Hepatocyte (in vitro differentiated cells): ENCODE data around the gene POU3F1.

Experiments used
- EZH2 ChIP-seq: fragments of 200-600 bp; sonication (generic); IDR thresholded peaks from 2 replicates; pipeline ENCODE4 v1.6.1; 2016; ENCODE audit warnings: antibody characterized with exemption, mild to moderate bottlenecking, borderline replicate concordance
- TF ChIP-seq, protein P1 (sequence below): fragments of 200-600 bp; sonication (generic); IDR thresholded peaks from 2 replicates; pipeline ENCODE4 v1.5.1; 2016; ENCODE audit warnings: antibody characterized with exemption, mild to moderate bottlenecking; ENCODE audit not compliant: poor library complexity

DNA sequence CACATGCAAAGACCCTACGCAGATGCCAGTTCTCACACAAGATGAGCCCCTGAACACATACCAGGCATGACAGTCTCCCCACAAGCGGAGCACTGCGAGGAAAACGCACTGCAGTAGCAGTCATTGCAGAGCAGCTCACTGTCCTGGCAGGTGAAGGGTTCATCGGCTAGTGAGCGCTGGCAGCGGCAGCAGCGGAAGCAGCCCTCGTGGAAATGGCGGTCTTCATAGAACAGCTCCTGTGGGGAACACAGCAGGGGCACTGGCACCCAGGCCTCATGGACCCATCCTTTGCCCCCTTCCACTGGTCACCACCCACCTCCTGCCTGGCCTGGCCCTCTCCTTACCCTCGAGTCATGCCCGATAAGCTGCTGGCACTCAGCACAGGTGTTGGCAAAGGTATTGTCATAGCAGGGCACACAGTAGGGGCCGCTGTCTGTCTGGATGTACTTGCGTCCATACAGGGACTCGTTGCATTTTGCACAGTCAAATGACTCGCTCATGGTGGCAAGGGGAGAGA lies 47.6 kb downstream of the POU3F1 start:
- TF ChIP-seq, protein P1, sequence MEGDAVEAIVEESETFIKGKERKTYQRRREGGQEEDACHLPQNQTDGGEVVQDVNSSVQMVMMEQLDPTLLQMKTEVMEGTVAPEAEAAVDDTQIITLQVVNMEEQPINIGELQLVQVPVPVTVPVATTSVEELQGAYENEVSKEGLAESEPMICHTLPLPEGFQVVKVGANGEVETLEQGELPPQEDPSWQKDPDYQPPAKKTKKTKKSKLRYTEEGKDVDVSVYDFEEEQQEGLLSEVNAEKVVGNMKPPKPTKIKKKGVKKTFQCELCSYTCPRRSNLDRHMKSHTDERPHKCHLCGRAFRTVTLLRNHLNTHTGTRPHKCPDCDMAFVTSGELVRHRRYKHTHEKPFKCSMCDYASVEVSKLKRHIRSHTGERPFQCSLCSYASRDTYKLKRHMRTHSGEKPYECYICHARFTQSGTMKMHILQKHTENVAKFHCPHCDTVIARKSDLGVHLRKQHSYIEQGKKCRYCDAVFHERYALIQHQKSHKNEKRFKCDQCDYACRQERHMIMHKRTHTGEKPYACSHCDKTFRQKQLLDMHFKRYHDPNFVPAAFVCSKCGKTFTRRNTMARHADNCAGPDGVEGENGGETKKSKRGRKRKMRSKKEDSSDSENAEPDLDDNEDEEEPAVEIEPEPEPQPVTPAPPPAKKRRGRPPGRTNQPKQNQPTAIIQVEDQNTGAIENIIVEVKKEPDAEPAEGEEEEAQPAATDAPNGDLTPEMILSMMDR, result no peak
- TF ChIP-seq EZH2, result no peak
